ENCODE measurements around the gene PROB1.
"Not testable (repeated sequence)": the region's sequence is repeated elsewhere in the genome, so short reads cannot be mapped to it uniquely, and the experiment has no call there.

PROB1 gene

GRCh38 chr5:139410993-139411828 is 16.3 kb upstream of the PROB1 start:
- no peak for DNase-seq

DNA sequence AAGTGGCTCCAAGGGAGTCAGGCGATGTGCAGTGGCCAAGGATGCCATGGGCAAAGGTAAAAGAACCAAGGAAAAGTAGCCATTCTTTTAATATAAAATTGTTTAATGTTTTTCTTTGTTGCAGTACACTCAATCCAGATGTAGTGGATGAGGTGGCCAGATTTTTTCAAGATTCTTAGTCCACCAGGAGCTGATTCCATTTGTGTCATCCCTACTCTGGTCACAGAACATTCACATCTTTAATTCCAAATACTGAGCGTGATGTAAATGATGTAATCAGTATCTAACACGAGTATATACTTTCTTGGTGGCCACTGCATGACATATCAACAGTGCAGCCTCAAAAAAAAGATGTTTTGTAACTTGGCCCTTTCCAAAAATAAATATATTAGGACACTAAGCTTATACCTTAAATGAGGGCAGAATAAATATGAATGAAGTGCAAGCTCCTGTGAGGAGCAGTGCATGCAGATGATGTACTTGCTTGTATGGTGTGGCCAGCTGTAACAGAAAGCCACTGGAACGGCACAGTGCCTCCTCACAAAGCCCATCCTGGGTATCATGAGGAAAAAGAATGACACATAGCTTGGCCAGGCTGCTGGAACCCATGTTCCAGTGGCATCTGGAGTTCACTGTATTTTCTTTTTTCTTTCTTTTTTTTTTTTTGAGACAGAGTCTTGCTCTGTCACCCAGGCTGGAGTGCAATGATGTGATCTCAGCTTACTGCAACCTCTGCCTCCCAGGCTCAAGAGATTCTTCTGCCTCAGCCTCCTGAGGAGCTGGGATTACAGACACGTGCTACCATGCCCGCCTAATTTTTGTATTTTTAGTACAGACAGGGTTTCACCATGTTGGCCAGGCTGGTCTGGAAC is 15.5 kb upstream of the PROB1 start:
- no peak for DNase-seq

- DNase-seq, result not testable (repeated sequence)
These were observed 14.2 kb upstream of the PROB1 start for GRCh38 chr5:139409116-139409515.

DNA sequence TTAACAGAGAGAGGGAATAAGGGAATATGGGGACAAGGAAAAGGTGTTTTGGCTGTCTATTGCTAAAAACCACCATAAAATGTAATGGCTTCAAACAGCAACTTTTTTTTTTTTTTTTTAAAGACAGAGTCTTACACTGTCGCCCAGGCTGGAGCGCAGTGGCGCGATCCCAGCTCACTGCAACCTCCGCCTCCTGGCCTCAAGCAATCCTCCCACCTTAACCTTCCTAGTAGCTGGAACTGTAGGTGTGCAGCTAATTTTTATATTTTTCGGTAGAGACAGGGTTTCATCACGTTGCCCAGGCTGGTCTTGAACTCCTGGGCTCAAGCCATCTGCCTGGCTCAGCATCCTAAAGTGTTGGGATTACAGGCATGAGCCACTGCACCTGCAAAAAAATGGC is 13.3 kb upstream of the PROB1 start:
- DNase-seq, result no peak

GRCh38 chr5:139407517-139407916 is 12.6 kb upstream of the PROB1 start:
- no peak for DNase-seq

- DNase-seq, result no peak
These were observed 12.1 kb upstream of the PROB1 start for GRCh38 chr5:139406963-139407362.

GRCh38 chr5:139404484-139404840 is 9.6 kb upstream of the PROB1 start:
- no peak for DNase-seq

GRCh38 chr5:139403787-139404483 is 9.0 kb upstream of the PROB1 start, which contains the start of gene SPATA24:
Gene SPATA24, minus strand, starts transcription at chr5:139404089. Its CDS starts 29 bp downstream, at chr5:139404060.
- peak; percentile 99 for DNase-seq

- DNase-seq, result no peak
These were observed 8.5 kb upstream of the PROB1 start for GRCh38 chr5:139403418-139403786.

DNA sequence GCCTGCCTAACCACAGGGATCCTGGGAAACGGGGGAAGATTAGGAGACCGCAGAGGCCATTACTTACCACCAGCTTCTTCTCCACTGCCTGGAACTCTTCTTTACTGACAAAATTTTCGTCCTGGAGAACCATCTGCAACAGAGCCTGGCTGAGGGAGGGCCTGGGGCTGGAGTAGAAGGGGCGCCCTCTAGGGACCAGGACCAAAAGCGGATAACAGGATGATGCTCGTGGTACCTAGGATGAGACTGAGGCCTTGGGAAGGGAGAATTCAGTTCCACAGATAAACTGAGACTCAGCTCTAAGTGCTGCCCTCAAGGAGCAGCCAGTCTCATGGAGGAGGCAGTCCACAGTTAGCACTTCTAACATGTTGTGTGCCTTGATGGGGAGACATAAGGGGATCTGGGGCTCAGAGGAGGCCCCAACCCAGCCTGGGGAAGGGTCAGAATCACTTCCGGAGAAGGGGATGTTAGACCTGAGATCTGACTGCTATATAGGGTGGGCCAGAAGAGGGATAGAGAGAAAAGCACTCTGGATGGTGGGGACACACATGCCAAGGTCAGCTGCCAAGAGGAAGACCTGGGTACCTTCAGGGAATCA is 7.8 kb upstream of the PROB1 start:
- peak; percentile 39 for DNase-seq

- DNase-seq, result no peak
These were observed 6.6 kb upstream of the PROB1 start for GRCh38 chr5:139401546-139401945.

DNA sequence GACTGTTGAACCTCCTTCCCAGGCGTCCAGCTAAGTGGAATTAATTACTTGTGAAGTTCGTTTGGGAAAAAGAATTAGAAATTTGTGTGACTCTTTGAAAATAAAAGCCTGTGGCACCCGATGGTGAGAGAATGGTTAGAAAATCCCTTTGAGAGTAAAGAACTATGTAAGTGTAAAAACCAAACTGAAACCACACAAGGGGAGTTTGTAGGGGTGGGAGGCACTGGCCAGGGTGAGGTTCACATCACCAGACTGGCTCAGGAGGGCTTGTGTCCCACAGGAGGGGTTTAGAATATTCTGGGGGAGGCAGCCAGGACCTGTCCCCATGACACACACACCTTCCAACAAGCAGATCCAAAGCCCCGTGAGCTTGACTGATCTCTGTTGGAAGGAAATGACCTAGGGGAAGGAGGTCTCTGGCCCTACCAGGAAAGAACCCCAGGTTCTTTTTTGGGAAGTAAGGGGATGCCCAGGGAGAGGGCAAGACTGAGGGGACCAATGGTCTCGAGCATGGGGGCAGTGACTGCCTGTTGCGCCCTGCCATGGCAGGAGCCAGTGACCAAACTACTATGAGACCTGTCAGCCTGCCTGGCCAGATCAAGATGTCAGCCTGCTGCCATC is 4.7 kb upstream of the PROB1 start:
- peak; percentile 36 for DNase-seq

DNA sequence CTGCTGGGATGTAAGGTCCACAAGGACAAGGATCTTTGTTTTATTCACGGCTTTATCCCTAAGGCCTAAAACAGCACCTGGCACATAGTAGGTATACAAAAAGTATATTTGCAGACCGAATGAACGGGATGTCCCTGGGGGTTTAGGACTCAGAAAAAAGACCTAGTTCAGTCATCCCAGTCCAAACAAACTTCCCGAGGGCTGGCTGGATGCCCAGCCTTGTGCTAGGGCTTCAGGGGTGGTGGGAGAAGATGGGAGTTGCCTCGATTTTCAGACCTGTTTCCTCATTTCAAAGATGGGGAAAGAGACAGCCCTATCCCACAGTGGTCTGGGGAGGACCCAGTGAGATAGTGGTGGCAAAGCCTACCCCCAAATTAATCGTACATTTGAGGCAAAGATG is 3.0 kb upstream of the PROB1 start:
- no peak for DNase-seq

DNA sequence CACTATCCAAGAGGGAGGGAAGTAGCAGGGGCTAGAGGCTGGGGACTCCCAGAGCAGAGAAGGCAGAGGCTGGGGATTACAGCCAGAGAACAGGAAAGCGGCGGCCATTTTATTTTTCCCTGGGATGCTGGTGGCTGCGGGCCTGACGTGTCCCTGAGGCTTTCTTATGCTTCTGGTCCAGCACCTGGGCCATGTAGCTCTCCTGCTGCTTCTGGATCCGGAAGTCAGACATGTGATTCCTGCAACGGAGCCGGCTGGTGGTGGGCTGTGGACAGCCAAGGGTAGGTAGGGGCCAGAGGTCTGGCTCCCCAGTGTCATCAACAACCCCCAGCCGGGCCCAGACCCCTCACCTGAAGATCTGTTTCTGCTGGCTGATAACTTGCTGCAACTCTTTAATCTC is 1.8 kb upstream of the PROB1 start:
- DNase-seq, result no peak

DNA sequence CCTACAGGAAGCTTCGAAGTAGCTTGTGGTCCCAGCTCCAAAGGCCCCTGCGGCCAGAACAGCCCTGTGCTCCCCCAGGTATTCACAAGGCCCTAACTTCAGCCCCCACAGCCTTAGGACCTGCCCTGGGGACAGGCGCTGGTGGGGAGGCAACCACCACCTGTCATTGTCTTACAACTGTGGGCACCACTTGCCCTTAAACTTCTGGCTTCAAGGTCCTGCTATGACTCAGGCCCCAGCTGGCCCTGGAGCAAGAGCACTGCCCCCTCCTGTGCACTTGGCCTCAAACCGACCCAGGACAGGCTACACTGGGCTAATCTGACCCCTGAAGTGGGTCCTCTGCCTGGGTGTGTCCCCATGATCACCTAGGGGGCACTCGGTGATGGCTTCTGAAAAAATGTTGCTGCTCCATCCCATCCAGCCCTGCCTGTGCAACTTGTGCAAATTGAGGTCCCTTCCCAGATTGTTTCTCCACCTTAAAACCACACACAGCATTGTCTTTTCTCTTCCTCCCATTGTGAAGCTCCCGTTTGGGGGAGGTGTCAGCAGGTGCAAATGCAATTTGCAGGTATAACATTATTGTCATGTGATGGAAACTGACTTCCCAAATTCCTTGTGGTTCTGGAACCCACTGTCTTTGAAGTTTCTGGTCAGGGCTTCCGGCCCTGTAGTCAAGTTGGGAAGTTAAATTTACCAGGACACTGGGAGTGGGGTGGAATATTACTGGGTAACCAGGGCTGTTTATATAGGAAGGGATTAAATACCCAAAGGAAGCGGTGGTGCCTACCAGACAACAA is 1.1 kb upstream of the PROB1 start:
- no peak for DNase-seq

DNA sequence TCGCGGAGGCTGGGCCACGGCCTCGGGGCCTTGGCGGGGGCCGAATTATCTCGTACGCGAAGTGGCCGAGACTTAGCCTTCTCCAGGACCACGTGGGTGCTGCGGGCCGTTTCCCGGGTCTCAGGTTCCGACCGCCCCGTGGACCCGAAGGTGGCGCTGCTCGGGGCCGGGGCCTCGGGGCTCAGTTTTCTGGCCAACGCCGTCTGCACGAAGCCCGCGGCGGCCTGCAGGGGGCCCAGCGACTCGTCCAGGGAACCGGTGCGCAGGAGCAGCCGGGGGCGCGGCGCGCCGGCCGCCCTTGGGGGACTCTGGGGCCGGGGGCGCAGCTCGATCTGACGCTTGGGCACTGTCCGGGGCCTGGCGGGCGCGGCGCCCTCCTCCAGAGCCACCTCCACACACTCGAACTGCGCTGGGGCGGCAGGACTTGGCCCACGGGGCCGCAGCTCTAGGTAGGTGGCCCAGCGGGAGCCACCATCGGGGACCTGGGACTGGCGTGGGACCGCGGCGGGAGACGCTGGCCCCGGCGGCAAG is 716 bp downstream of the PROB1 start:
- peak; percentile 83 for DNase-seq

DNA sequence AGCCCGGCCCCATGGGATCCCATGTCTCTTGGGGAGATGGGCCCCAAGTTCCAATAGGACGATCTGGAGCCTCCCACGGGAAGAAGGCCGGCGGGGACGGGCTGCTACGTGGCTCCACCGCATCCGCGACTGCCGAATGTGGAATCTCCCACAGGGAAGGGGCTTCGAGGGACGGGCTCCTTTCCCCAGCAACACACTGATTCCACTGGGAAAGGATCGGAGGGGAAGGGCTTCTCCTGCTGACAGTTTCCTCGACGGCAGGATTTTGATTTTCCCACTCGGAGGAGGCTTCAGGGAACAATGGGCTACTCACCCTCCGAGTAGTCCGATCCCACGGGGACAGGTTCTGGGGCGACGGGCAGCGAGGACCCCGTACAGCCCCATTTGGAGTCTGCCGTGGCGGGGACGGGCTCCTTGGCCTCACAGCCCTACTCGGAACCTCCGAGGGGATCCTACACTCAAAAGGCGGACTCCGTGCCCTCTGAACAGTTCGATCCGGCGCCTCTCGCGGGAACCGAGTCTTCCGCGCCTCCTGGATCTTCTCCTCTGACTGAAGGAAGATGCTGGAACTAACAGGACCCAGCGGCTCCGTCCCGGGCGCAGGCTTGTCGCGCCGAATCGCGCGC is 1.3 kb downstream of the PROB1 start:
- DNase-seq, result no peak

- peak; percentile 93 for DNase-seq
These were observed 2.0 kb downstream of the PROB1 start for GRCh38 chr5:139392678-139393496.

GRCh38 chr5:139392324-139392677 is 2.6 kb downstream of the PROB1 start:
- no peak for DNase-seq
